Stimulated activated CD8-positive, alpha-beta memory T cell treated with anti-CD3 and anti-CD28 coated beads, Interleukin-15, amount 100 ng/mL, for 48 hours (primary cell): ENCODE measurements around the gene KRT1.

Experiments
- DNase-seq, 2 donors: peaks; one replicate each; pipeline ENCODE4 v3.0.0-alpha.2; 2020; ENCODE audit warnings: low read depth in 2 of 2

The KRT1 gene

GRCh38 chr12:52660934-52661499 is 19.2 kb downstream of the KRT1 start:
- no peak for DNase-seq

- DNase-seq = no peak
Observed at GRCh38 chr12:52659951-52660350, 20.3 kb downstream of the KRT1 start.

GRCh38 chr12:52659395-52659794 is 20.8 kb downstream of the KRT1 start:
- DNase-seq = no peak

- DNase-seq = no peak
Observed at GRCh38 chr12:52658196-52658595, 22.0 kb downstream of the KRT1 start.

GRCh38 chr12:52657250-52657902 is 22.8 kb downstream of the KRT1 start:
- DNase-seq = no peak

GRCh38 chr12:52656616-52657015 is 23.6 kb downstream of the KRT1 start:
- DNase-seq = no peak

- DNase-seq = no peak
Observed at GRCh38 chr12:52655720-52656124, 24.5 kb downstream of the KRT1 start.

- DNase-seq = no peak
Observed at GRCh38 chr12:52655251-52655650, 25.0 kb downstream of the KRT1 start.

GRCh38 chr12:52651726-52652261 is 28.4 kb downstream of the KRT1 start, which contains the start of gene KRT2:
Gene KRT2 (minus strand): TSS chr12:52652211. CDS start chr12:52652142, 69 bp downstream.
- no peak for DNase-seq

GRCh38 chr12:52650520-52651081 is 29.6 kb downstream of the KRT1 start:
- no peak for DNase-seq

- DNase-seq = no peak
Observed at GRCh38 chr12:52649066-52649465, 31.1 kb downstream of the KRT1 start.

GRCh38 chr12:52648012-52648550 is 32.1 kb downstream of the KRT1 start:
- DNase-seq = no peak

- DNase-seq = no peak
Observed at GRCh38 chr12:52647601-52648000, 32.6 kb downstream of the KRT1 start.

GRCh38 chr12:52646613-52647012 is 33.6 kb downstream of the KRT1 start:
- no peak for DNase-seq

GRCh38 chr12:52645982-52646381 is 34.2 kb downstream of the KRT1 start:
- DNase-seq = no peak

- peak in 1 of 2 donors; percentile 3 for DNase-seq
Observed at GRCh38 chr12:52645120-52645761, 35.0 kb downstream of the KRT1 start.

- DNase-seq = no peak
Observed at GRCh38 chr12:52644078-52644415, 36.2 kb downstream of the KRT1 start.

- no peak for DNase-seq
Observed at GRCh38 chr12:52643233-52644077, 36.8 kb downstream of the KRT1 start.

GRCh38 chr12:52641468-52641867 is 38.7 kb downstream of the KRT1 start:
- no peak for DNase-seq

GRCh38 chr12:52637299-52637698 is 42.9 kb downstream of the KRT1 start:
- no peak for DNase-seq

- no peak for DNase-seq
Observed at GRCh38 chr12:52636592-52637258, 43.5 kb downstream of the KRT1 start.
